Measurements from ENCODE around the gene KIF18B. TPM values are rescaled to one million over a fixed set of nuclear protein-coding genes. Genes with fewer than 3 reads are reported as not detected.

Gene KIF18B
- total and polyA plus RNA-seq, 8 donors, result 0.05 to 0.53 (median 0.14) TPM; not detected in 1

DNA sequence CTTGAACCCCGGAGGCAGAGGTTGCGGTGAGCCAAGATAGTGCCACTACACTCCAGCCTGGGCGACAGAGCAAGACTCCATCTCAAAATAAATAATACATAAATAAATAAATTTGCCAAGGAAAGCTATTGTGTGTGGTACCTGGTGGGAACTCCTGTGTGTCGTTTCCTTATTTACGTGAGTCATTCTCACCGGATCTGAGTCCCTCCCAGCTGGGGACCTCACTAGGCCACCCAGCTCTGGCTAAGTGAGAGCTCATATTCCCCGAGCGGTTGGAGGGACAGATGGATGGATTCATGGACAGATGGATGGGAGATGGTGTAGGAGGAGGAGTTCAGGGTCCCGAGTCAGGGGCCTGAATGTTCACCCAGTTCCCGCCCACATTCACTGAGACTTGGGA is 43.4 kb upstream of the KIF18B start:
- H3K36me3 ChIP-seq, result no peaks in the 10 kb centered on the region
- no peak overlapping the region for H3K27ac ChIP-seq
- no peaks in the 10 kb centered on the region for H3K27me3 ChIP-seq
- peaks cover 0 to 8% (median 0%) of the 10 kb centered on the region in 3 donors for H3K4me1 ChIP-seq
- FAIRE-seq (no peak), ATAC-seq (no peak), DNase-seq (no peak)
- no peak overlapping the region for H3K4me3 ChIP-seq
- no peak for TF ChIP-seq CTCF (IDR thresholded peaks at IDR 0.05)
- no peaks in the 10 kb centered on the region for H3K9me3 ChIP-seq
- 69 to 75% methylated on average over 10 of the region's 10 CpGs for WGBS, 2 donors
- intact Hi-C loops (cut with DNase I), result no loop called here

DNA sequence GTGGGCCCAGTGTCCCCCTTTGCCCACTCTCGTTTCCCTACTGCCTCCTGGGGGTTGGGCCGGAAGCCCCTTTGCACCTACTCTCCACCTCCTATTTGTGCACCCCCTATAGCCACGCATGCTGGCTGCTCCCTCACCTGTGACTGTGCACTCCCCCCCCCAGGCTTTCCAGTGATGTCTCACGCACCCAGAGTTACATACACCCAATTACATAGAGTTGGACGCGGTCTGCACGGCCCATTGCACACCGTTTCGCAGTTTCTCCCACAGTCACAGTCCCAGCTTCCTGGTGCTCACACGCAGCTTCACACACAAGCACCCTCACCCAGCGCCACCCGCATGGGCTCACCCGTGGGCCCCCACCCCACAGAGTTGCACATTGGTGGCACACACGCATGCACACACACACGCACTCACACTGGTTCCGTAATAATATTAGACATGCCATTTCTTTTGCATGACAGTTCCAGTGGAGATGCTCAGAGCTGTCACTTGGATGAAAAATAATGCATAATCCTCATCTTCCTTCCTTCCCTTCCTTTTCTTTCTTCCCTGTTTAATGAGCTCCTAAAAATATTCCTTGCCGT is 42.1 kb upstream of the KIF18B start:
- DNase-seq (no peak), FAIRE-seq (no peak), ATAC-seq (no peak)
- no peak overlapping the region for H3K27ac ChIP-seq
- 77 to 78% methylated on average over 16 to 17 of the region's 17 CpGs for WGBS, 2 donors
- no peaks in the 10 kb centered on the region for H3K36me3 ChIP-seq
- intact Hi-C loops (cut with DNase I), result no loop called here
- H3K4me1 ChIP-seq, result peaks cover 0 to 8% (median 0%) of the 10 kb centered on the region in 3 donors
- H3K4me3 ChIP-seq, result no peak overlapping the region
- TF ChIP-seq CTCF (IDR thresholded peaks at IDR 0.05), result no peak
- no peaks in the 10 kb centered on the region for H3K9me3 ChIP-seq
- H3K27me3 ChIP-seq, result no peaks in the 10 kb centered on the region

DNA sequence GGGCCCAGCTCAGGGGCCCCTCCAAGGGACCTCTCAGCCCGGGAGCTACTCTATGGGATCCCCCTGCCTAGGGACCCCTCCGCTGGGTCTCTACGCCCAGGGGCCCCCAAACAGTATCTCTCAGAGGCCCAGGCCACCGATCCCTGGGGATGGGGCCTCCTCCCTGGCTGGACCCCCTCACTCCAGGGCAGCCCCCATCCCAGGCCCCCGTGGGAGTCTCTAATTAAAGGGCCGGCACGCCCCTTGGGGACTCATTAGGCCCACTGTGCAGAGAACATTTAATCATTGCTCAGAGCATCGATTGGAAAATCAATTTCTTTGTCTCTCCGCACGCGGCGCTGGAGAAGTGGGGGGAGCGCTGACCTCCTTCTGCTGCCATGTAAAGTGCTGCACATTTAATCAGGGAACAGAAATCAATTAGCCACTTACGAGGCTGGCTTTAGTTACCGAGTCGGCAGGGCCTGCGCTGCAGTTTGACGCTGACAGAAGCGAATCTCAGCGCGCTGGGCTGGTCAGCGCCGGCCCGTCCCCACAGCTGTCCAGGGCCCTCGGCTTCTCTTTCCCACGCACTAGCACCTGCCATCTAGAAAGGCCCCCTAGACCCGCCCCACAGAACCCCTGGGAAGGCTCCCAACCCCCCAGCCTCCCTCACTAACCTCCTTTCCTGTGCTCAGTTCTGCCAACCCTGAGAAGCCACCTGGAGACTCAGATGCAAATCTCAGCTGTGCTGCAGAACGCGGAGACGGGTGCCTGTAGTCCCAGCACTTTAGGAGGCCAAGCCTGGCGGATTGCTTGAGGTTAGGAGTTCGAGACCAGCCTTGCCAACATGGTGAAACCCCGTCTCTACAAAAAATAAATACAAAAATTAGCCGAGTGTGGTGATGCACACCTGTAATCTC is 40.7 kb upstream of the KIF18B start:
- no peaks in the 10 kb centered on the region for H3K36me3 ChIP-seq
- no peaks in the 10 kb centered on the region for H3K27me3 ChIP-seq
- 23 to 27% methylated on average over 34 of the region's 34 CpGs for WGBS, 2 donors
- H3K27ac ChIP-seq, result peak overlapping the region in 1 of 4 donors; percentile 8
- TF ChIP-seq CTCF (IDR thresholded peaks at IDR 0.05), result no peak
- ATAC-seq (peak; percentile 69 to 73 (median 70)), DNase-seq (no peak), FAIRE-seq (no peak)
- H3K9me3 ChIP-seq, result no peaks in the 10 kb centered on the region
- no peak overlapping the region for H3K4me3 ChIP-seq
- intact Hi-C loops (cut with DNase I), result no loop called here
- H3K4me1 ChIP-seq, result peaks cover 0 to 8% (median 0%) of the 10 kb centered on the region in 3 donors

- H3K27me3 ChIP-seq, result no peaks in the 10 kb centered on the region
- peaks cover 0 to 8% (median 0%) of the 10 kb centered on the region in 3 donors for H3K4me1 ChIP-seq
- no peaks in the 10 kb centered on the region for H3K9me3 ChIP-seq
- intact Hi-C loops (cut with DNase I), result no loop called here
- FAIRE-seq (no peak), ATAC-seq (no peak), DNase-seq (peak in 1 of 6 donors; percentile 26)
- 61 to 67% methylated on average over 4 of the region's 4 CpGs for WGBS, 2 donors
- H3K36me3 ChIP-seq, result no peaks in the 10 kb centered on the region
- no peak for TF ChIP-seq CTCF (IDR thresholded peaks at IDR 0.05)
- no peak overlapping the region for H3K27ac ChIP-seq
- H3K4me3 ChIP-seq, result no peak overlapping the region
These were observed 36.0 kb upstream of the KIF18B start for GRCh38 chr17:44983563-44983962.

Data from pancreas (tissue), 10 donors.